Measurements from ENCODE around the gene LINGO4. TPM values are rescaled to one million over a fixed set of nuclear protein-coding genes. Genes with fewer than 3 reads are reported as not detected.

The LINGO4 gene
- total RNA-seq, 4 donors from 2014 or later, result not detected

DNA sequence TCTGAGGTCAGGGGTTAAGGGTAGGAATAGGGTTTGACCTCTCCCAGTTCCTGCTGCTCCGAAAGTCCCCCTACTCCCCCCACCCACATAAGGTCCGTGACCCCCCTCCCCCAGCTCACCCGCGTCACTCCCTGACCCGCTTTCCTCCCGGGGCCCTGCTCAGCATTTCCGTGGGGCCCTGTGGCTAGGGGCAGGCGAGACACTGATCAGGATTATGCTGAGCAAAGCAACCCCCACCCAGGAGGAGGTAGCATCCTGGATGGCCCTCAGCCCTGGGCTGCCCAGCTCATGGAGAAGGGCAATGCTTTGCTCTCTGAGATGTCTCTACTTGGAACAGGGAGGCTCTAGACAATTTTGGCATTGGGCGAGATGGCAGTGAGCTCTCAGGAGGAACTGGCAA is 22.6 kb upstream of the LINGO4 start:
- TF ChIP-seq, protein P1, sequence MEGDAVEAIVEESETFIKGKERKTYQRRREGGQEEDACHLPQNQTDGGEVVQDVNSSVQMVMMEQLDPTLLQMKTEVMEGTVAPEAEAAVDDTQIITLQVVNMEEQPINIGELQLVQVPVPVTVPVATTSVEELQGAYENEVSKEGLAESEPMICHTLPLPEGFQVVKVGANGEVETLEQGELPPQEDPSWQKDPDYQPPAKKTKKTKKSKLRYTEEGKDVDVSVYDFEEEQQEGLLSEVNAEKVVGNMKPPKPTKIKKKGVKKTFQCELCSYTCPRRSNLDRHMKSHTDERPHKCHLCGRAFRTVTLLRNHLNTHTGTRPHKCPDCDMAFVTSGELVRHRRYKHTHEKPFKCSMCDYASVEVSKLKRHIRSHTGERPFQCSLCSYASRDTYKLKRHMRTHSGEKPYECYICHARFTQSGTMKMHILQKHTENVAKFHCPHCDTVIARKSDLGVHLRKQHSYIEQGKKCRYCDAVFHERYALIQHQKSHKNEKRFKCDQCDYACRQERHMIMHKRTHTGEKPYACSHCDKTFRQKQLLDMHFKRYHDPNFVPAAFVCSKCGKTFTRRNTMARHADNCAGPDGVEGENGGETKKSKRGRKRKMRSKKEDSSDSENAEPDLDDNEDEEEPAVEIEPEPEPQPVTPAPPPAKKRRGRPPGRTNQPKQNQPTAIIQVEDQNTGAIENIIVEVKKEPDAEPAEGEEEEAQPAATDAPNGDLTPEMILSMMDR (IDR thresholded peaks at IDR 0.05; ENCODE audit: low read depth), result no peak

DNA sequence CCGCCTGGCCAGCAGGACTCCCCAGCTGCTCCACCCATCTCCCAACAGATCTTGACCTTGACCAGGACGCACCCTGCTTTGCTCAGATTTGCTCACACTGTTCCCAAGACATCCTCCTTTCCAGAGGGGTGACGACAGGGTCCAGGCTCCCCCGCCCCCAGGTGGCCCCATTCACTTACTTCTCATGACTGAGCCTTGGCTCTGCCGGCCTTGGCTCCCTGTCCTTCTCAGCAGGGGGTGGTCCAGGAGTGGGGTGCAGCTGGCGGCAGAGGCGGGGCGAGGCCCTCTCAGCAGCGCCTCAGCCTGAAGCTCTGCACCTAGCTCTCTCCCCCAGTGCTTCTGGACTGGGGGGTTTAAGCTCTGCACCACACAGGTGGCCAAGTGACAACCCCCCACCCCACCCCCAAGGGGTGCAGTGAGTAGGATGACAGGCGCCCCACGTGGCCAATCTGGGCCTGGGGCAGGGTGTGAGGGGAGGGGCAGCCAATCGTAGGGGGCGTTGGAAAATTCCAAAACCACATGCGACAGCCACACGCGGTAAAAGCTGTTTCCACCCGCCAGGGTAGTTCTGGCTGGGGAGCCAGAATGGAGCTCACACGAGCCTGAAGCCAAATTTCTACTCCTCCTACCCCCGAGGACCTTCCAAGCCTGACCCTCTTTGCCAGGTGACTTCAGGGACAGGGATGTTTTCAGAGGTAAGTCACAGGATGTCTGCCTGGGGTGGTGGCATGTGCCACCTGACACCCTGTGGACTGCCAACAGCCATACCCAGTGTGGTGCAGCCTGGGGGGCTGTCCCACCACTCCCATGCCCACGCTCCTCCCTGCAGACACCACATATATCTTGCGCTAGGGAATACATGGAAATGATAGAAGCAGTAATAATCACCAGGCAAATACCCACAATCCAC is 20.8 kb upstream of the LINGO4 start:
- TF ChIP-seq, protein P1 (IDR thresholded peaks at IDR 0.05; ENCODE audit: low read depth), result no peak

DNA sequence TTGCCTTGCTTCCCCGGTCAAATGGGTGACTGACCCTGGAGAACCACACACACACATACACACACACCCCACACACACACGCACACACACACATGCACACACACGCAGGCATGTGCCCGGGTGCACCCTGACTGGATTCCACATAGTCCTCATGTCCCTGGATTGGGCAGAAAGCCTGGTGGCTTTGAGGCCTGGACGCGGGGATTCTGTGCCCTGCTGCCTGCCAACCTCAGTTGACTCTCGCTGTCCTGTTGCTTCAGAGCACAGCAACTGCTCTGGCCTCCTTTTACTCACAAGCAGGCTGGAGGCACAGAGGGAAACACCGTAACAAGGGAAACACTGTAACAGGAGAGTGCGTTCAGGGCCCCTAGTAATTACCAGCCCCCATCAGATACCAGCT is 20.0 kb upstream of the LINGO4 start:
- TF ChIP-seq, protein P1 (IDR thresholded peaks at IDR 0.05; ENCODE audit: low read depth), result no peak

DNA sequence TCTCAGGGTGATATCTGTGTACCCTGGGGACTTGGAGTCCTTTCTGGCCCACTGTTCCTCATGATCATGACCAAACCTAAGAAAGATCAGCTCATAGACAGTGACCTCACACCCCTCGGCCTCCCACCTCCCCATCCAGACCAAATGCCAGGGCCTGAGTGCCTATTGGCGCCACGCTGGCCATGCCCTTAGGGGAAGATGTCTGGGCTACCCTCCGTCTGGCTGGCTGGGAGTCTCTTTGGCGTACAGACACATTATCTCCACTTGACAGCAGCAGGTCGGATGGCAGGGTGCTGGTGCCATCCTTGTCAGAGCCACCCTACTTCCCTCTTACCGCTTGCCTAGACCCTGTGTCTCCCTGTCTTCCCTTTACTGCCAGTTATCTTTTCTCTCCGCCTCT is 18.0 kb upstream of the LINGO4 start:
- TF ChIP-seq, protein P1 (IDR thresholded peaks at IDR 0.05; ENCODE audit: low read depth), result no peak

DNA sequence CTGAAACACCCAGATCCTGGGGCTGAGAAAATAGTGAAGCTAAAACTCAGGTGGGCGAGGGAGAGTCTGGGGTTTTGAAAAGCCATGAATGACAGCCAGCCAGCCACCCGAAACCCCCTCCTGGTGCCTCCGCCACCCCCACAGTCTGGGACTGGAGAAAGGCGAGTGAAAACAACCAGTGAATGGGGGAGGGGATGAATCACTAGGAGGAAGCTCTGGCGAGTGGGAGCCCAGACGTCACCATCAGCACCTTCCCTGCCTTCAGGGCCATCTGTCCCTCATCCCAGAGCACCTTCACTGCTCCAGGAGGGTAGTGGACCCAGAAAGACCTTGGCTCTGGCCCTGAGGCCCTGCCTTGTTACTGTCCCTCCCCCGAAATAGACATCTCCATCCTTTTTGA is 17.2 kb upstream of the LINGO4 start:
- TF ChIP-seq, protein P1 (IDR thresholded peaks at IDR 0.05; ENCODE audit: low read depth), result no peak

DNA sequence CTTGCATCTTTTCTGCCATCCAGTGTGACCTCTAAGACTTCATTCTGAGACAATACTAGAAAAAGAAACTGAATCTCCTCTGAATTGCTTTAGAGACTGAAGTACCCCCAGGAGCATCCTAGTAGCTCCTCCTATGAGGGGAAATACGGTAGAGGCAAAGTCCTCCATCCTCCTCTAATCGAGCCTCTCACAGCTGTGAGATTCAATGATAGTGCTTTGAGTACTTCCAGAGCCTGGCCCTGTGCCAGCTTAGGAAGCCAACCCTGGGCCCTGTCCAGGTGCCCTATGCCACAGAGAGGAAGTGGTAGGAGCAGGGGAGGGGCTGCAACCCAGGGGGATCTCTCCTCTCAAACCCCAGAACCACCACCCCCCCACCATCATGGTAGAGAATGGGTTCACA is 15.7 kb upstream of the LINGO4 start:
- TF ChIP-seq, protein P1 (IDR thresholded peaks at IDR 0.05; ENCODE audit: low read depth), result no peak

DNA sequence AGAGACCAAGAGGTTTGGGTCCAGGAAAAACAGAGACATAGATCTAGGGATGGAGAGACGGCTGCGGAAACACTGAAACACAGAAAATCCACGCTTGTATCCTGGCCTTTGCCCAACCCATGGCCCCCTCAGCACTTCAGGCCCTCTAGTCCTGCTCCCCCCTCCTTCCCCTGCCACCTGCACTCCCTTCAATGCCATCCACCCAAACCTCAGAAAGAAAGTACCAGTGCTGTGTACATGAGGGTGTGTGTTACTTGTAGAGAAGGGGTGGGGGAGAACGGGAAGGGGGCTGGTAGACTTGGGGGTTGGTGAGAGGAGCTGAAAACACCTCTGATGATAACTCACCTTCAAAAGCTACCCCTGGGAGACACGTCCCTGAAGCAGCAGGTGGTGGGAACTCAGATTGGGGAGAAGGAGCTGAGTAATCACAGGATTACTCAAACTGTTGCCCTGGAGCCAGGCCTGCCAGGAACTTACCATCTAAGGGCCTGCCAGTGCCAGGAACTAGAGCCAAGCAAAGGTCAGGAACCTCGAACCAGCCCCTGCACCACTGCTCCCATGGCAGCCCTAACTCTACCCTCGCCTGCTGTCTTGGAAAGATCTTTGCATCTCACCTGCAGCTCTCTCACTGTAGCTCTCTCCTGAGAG is 14.9 kb upstream of the LINGO4 start:
- TF ChIP-seq, protein P1 (IDR thresholded peaks at IDR 0.05; ENCODE audit: low read depth), result no peak
